ENCODE measurements around the gene HOMER2.
"Not testable (repeated sequence)": the region's sequence is repeated elsewhere in the genome, so short reads cannot be mapped to it uniquely, and the experiment has no call there.

The HOMER2 gene

GRCh38 chr15:82894971-82895520, 57.5 kb downstream of the HOMER2 start:
- no peak for DNase-seq (ENCODE audit: low read depth)

GRCh38 chr15:82893473-82893872, 59.0 kb downstream of the HOMER2 start:
- DNase-seq (ENCODE audit: low read depth) = not testable (repeated sequence)

- no peak for DNase-seq (ENCODE audit: low read depth)
Measured at GRCh38 chr15:82892573-82892972, 59.9 kb downstream of the HOMER2 start.

- no peak for DNase-seq (ENCODE audit: low read depth)
Measured at GRCh38 chr15:82890995-82891390, 61.5 kb downstream of the HOMER2 start.

GRCh38 chr15:82890338-82890994, 62.1 kb downstream of the HOMER2 start:
- no peak for DNase-seq (ENCODE audit: low read depth)

- no peak for DNase-seq (ENCODE audit: low read depth)
Measured at GRCh38 chr15:82882273-82882928, 70.1 kb downstream of the HOMER2 start.

GRCh38 chr15:82881747-82882146, 70.8 kb downstream of the HOMER2 start:
- DNase-seq (ENCODE audit: low read depth) = no peak

- no peak for DNase-seq (ENCODE audit: low read depth)
Measured at GRCh38 chr15:82880704-82881103, 71.8 kb downstream of the HOMER2 start.

GRCh38 chr15:82878325-82878724, 74.2 kb downstream of the HOMER2 start:
- DNase-seq (ENCODE audit: low read depth) = no peak

- no peak for DNase-seq (ENCODE audit: low read depth)
Measured at GRCh38 chr15:82877825-82878224, 74.7 kb downstream of the HOMER2 start.

GRCh38 chr15:82875411-82876003, 77.0 kb downstream of the HOMER2 start:
- DNase-seq (ENCODE audit: low read depth) = peak; percentile 20

GRCh38 chr15:82874961-82875360, 77.6 kb downstream of the HOMER2 start:
- no peak for DNase-seq (ENCODE audit: low read depth)

GRCh38 chr15:82874267-82874666, 78.3 kb downstream of the HOMER2 start:
- no peak for DNase-seq (ENCODE audit: low read depth)

GRCh38 chr15:82873000-82873680, 79.4 kb downstream of the HOMER2 start:
- DNase-seq (ENCODE audit: low read depth) = no peak

- no peak for DNase-seq (ENCODE audit: low read depth)
Measured at GRCh38 chr15:82871832-82872484, 80.6 kb downstream of the HOMER2 start.

- no peak for DNase-seq (ENCODE audit: low read depth)
Measured at GRCh38 chr15:82871358-82871757, 81.2 kb downstream of the HOMER2 start.

GRCh38 chr15:82870727-82871320, 81.7 kb downstream of the HOMER2 start:
- no peak for DNase-seq (ENCODE audit: low read depth)

- not testable (repeated sequence) for DNase-seq (ENCODE audit: low read depth)
Measured at GRCh38 chr15:82865981-82866380, 86.5 kb downstream of the HOMER2 start.

- not testable (repeated sequence) for DNase-seq (ENCODE audit: low read depth)
Measured at GRCh38 chr15:82865581-82865980, 86.9 kb downstream of the HOMER2 start.

- no peak for DNase-seq (ENCODE audit: low read depth)
Measured at GRCh38 chr15:82864967-82865366, 87.6 kb downstream of the HOMER2 start.

GRCh38 chr15:82862886-82863285, 89.6 kb downstream of the HOMER2 start:
- no peak for DNase-seq (ENCODE audit: low read depth)

- no peak for DNase-seq (ENCODE audit: low read depth)
Measured at GRCh38 chr15:82858932-82859331, 93.6 kb downstream of the HOMER2 start.

Measured in fibroblast of gingiva (primary cell).